OCI-LY3 (cell line): Measurements from ENCODE around the gene SCNN1G.

Experiments
- H2AFZ ChIP-seq: fragments of 200-600, 300-600 bp; shearing (Covaris generic); 2 replicates; pipeline ENCODE4 v1.6.0; 2014; ENCODE audit warnings: antibody characterized with exemption, low read depth, low read length
- H3K27ac ChIP-seq: fragments of 200-600, 300-600 bp; sonication (generic); 2 replicates; pipeline ENCODE4 v1.5.1; 2014; ENCODE audit warnings: mild to moderate bottlenecking, low read length, moderate library complexity, mixed read lengths
- H3K27me3 ChIP-seq: fragments of 200-600, 300-600 bp; sonication (generic); 2 replicates; pipeline ENCODE4 v1.6.1; 2014; ENCODE audit warnings: low read depth, low read length, mixed read lengths
- H3K36me3 ChIP-seq: fragments of 200-600, 300-600 bp; sonication (generic); replicated peaks from 2 replicates; pipeline ENCODE3; 2014; ENCODE audit warnings: low read depth, low read length, mixed read lengths
- H3K4me1 ChIP-seq: fragments of 300-600, 200-600 bp; sonication (generic); 2 replicates; pipeline ENCODE4 v1.6.1; 2014; ENCODE audit warnings: low read length, mixed read lengths
- H3K4me2 ChIP-seq: fragments of 200-600, 300-600 bp; sonication (generic); 2 replicates; pipeline ENCODE4 v1.6.1; 2014; ENCODE audit warnings: low read length, mixed read lengths
- H3K4me3 ChIP-seq: fragments of 300-600, 200-600 bp; sonication (generic); 2 replicates; pipeline ENCODE4 v1.5.1; 2014; ENCODE audit warnings: antibody characterized with exemption, mild to moderate bottlenecking, low read length, moderate library complexity
- H3K79me2 ChIP-seq: fragments of 300-600, 200-600 bp; shearing (Covaris generic); 2 replicates; pipeline ENCODE4 v1.6.1; 2014; ENCODE audit warnings: mild to moderate bottlenecking, low read length, mixed read lengths
- H3K9ac ChIP-seq: fragments of 300-600, 200-600 bp; shearing (Covaris generic); 2 replicates; pipeline ENCODE4 v1.6.0; 2014; ENCODE audit warnings: mild to moderate bottlenecking, low read length, moderate library complexity
- H3K9me3 ChIP-seq: fragments of 200-600, 300-600 bp; shearing (Covaris generic); 2 replicates; pipeline ENCODE4 v1.6.1; 2014; ENCODE audit warnings: low read length, mixed read lengths; ENCODE audit not compliant: insufficient read depth
- H4K20me1 ChIP-seq: fragments of 200-600, 300-600 bp; sonication (generic); 2 replicates; pipeline ENCODE4 v1.6.1; 2016; ENCODE audit warnings: low read length, mixed read lengths; ENCODE audit not compliant: insufficient read depth
- EZH2phosphoT487 ChIP-seq: fragments of 200-600 bp; shearing (Covaris generic); IDR thresholded peaks from 2 replicates; pipeline ENCODE4 v1.6.1; 2018; ENCODE audit warnings: antibody characterized with exemption, mixed run types, low read depth
- TF ChIP-seq, protein P1 (sequence below): fragments of 200-600, 300-600 bp; sonication (generic); IDR thresholded peaks from 2 replicates; pipeline ENCODE4 v1.5.1; 2014; ENCODE audit warnings: antibody characterized with exemption, low read length, low read depth

The SCNN1G gene

DNA sequence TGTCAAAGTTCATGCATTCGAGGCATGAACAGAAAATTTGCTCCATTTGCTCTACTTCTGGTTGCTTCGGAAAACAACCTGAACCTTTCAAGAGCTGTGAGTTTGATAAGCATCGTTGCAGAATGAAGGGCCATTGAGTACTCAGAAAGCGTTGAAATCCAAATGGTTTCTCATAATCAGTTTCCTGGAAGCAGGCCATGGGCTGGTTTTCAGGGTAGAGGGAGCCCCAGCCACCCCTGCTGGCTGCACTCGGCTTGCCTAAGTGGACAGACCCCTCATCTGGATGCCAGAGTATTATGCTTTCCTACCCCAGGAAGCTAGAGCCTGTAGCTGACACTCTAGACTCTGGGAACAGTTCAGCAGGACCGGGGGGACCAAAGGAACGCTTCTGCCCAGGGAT, 24.4 kb downstream of the SCNN1G start:
- no peak overlapping the region for H3K4me2 ChIP-seq
- H4K20me1 ChIP-seq = no peaks in the 10 kb centered on the region
- H3K4me3 ChIP-seq = no peak overlapping the region
- no peaks in the 10 kb centered on the region for H3K9me3 ChIP-seq
- H3K9ac ChIP-seq = no peak overlapping the region
- no peak overlapping the region for H3K27ac ChIP-seq
- H2AFZ ChIP-seq = no peak overlapping the region
- H3K4me1 ChIP-seq = no peaks in the 10 kb centered on the region
- no peaks in the 10 kb centered on the region for H3K36me3 ChIP-seq
- H3K79me2 ChIP-seq = no peaks in the 10 kb centered on the region
- TF ChIP-seq EZH2phosphoT487 = no peak
- TF ChIP-seq, protein P1, sequence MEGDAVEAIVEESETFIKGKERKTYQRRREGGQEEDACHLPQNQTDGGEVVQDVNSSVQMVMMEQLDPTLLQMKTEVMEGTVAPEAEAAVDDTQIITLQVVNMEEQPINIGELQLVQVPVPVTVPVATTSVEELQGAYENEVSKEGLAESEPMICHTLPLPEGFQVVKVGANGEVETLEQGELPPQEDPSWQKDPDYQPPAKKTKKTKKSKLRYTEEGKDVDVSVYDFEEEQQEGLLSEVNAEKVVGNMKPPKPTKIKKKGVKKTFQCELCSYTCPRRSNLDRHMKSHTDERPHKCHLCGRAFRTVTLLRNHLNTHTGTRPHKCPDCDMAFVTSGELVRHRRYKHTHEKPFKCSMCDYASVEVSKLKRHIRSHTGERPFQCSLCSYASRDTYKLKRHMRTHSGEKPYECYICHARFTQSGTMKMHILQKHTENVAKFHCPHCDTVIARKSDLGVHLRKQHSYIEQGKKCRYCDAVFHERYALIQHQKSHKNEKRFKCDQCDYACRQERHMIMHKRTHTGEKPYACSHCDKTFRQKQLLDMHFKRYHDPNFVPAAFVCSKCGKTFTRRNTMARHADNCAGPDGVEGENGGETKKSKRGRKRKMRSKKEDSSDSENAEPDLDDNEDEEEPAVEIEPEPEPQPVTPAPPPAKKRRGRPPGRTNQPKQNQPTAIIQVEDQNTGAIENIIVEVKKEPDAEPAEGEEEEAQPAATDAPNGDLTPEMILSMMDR = no peak
- peaks cover 23% of the 10 kb centered on the region for H3K27me3 ChIP-seq

DNA sequence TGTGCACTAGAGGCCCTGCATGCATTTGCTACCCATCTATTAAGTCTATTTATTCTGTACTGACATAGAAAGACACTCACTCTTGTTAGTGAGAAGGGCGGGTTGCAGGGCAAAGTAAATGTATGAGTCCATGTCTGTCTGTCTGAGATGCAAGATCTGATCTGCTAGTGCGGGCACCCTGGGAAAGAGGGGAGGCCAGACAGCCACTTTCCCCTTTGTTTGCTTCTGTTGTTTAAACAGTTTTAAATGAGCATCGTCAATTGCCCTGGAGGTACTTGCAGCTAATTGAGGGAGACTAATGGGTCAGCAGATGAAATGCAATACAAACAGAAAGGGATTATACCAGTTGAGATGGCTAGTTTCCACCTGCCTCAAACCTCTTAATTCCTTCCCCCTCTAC, 24.9 kb downstream of the SCNN1G start:
- no peaks in the 10 kb centered on the region for H3K36me3 ChIP-seq
- no peaks in the 10 kb centered on the region for H4K20me1 ChIP-seq
- no peak overlapping the region for H2AFZ ChIP-seq
- H3K79me2 ChIP-seq = no peaks in the 10 kb centered on the region
- H3K27me3 ChIP-seq = peaks cover 23% of the 10 kb centered on the region
- no peaks in the 10 kb centered on the region for H3K9me3 ChIP-seq
- H3K4me3 ChIP-seq = no peak overlapping the region
- no peak for TF ChIP-seq EZH2phosphoT487
- TF ChIP-seq, protein P1 = no peak
- H3K4me1 ChIP-seq = no peaks in the 10 kb centered on the region
- H3K4me2 ChIP-seq = no peak overlapping the region
- no peak overlapping the region for H3K27ac ChIP-seq
- H3K9ac ChIP-seq = no peak overlapping the region

DNA sequence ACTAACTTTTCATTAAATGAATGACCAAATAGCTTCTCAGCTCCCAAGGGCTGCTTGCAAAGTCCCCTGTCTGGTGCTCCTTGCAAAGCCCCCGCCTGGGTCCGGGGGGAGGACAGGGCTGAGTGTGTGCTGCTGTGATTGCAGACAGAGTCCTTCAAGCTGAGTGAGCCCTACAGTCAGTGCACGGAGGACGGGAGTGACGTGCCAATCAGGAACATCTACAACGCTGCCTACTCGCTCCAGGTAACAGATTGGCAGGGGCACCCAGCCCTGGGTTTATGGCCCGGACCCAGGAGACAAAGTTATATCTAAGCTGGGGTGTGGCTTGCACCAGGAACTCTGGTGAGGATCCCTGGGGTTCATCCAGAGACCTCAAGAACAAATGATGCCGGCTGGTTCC, 27.1 kb downstream of the SCNN1G start:
- Histone ChIP-seq H3K36me3 (no peaks in the 10 kb centered on the region), H3K4me2 (no peak overlapping the region), H3K27me3 (peaks cover 17% of the 10 kb centered on the region), H3K4me3 (no peak overlapping the region), H3K79me2 (no peaks in the 10 kb centered on the region), H3K9me3 (no peaks in the 10 kb centered on the region), H2AFZ (no peak overlapping the region), H3K4me1 (no peaks in the 10 kb centered on the region), H4K20me1 (no peaks in the 10 kb centered on the region), H3K27ac (no peak overlapping the region), H3K9ac (no peak overlapping the region)
- no peak for TF ChIP-seq EZH2phosphoT487
- TF ChIP-seq, protein P1 = no peak

DNA sequence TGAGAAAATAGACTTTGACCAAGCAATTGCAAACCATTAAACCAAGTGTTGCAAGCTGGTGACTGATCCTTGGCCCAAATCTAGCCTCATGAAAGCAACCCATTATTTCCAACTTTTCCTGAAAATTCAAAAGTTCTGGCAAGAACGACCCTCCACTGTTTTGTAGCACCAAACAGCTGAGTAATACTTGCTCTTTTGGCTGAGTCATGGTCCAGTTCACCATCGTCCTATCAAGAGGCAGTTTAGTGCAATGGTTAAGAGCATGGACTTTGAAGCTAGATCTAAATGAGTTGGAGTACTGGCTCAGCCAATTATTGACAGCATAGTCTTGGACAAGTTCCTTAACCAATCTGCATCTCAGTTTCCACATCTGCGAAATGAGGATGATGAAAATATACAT, 31.3 kb downstream of the SCNN1G start:
- Histone ChIP-seq H3K79me2 (no peaks in the 10 kb centered on the region), H3K36me3 (no peaks in the 10 kb centered on the region), H3K27ac (no peak overlapping the region), H3K4me2 (no peak overlapping the region), H4K20me1 (no peaks in the 10 kb centered on the region), H3K9me3 (no peaks in the 10 kb centered on the region), H3K9ac (no peak overlapping the region), H3K27me3 (0 out of 2 replicates have a peak, but pooled peaks cover 4% of the 10 kb centered on the region), H2AFZ (no peak overlapping the region), H3K4me1 (no peaks in the 10 kb centered on the region), H3K4me3 (no peak overlapping the region)
- TF ChIP-seq, protein P1 = no peak
- TF ChIP-seq EZH2phosphoT487 = no peak
